Progenitor cell of endocrine pancreas (in vitro differentiated cells): ENCODE results near the gene TRIM24. TPM values are rescaled to one million over a fixed set of nuclear protein-coding genes. Genes with fewer than 3 reads are reported as not detected.
"Not testable (repeated sequence)": the region's sequence is repeated elsewhere in the genome, so short reads cannot be mapped to it uniquely, and the experiment has no call there.

Source experiments
- DNase-seq: peaks from one replicate; pipeline ENCODE4 v3.0.0; 2021; ENCODE audit warnings: low spot score; ENCODE audit not compliant: unreplicated experiment
- H3K27ac Mint-ChIP-seq: 2 replicates; pipeline ENCODE4 v1.8.0; 2021; ENCODE audit warnings: mild to moderate bottlenecking, moderate library complexity, mixed read lengths
- H3K27me3 Mint-ChIP-seq: 2 replicates; pipeline ENCODE4 v1.8.0; 2021; ENCODE audit warnings: mixed read lengths
- H3K36me3 Mint-ChIP-seq: 2 replicates; pipeline ENCODE4 v1.8.0; 2022; ENCODE audit warnings: mixed read lengths; ENCODE audit not compliant: insufficient read depth
- H3K4me1 Mint-ChIP-seq: 2 replicates; pipeline ENCODE4 v1.8.0; 2021; ENCODE audit warnings: low read depth, mixed read lengths
- H3K4me3 Mint-ChIP-seq: 2 replicates; pipeline ENCODE4 v1.8.0; 2021; ENCODE audit warnings: low read depth, mild to moderate bottlenecking, moderate library complexity, mixed read lengths
- H3K9me3 Mint-ChIP-seq: 2 replicates; pipeline ENCODE4 v1.8.0; 2021; ENCODE audit warnings: low read depth, mixed read lengths
- total RNA-seq: library from RNA; stranded (reverse); gene quantifications from 2 replicates; pipeline ENCODE4 v1.2.1, GENCODE V29; 2021
- TF ChIP-seq, protein P1 (sequence below): fragments of 200-600 bp; sonication (generic); IDR thresholded peaks from one replicate; pipeline ENCODE4 v1.5.0; 2021; ENCODE audit warnings: antibody characterized with exemption, mild to moderate bottlenecking; ENCODE audit not compliant: unreplicated experiment

The TRIM24 gene
- total RNA-seq, 1 donor from 2014 or later: 114 TPM

DNA sequence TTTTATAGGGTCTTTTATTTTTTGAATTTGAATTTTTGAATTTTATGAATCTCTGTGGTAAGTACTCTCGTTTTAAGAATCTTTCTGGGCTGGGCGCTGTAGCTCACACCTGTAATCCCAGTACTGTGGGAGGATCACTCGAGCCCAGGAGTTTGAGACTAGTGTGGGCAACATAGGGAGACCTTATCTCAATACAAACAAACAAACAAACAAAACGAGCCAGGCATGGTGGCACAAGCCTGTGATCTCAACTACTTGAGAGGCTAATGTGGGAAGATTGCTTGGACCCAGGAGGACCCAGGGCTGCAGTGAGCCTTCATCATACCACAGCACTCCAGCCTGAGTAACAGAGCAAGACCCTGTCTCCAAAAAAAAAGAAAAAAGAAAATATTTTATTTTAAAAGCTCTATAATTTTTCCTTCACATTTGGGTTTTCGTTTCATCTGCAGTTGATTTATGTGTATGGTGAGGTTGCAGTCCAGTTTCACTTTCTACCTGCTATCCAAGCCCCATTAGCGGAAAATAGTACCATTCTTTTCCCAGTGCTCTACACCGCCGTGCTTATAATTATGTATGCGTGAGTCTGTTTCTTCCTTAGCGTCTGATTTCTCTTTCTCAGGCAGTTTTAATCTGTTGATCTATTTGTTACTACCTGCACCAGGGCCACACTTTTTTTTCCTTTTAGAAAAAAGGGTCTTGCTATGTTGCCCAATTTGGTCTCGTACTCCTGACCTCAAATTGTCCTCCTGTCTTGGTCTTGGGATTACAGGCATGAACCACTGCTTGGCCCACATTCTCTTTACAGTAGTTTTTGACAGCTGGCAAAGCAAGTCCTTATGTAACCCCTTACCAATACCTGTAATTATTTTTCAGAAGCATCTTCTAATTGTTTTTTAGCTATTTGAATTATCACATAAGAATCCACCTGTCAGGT is 21.7 kb downstream of the TRIM24 start:
- no peak overlapping the region for H3K4me3 Mint-ChIP-seq
- no peaks in the 10 kb centered on the region for H3K27me3 Mint-ChIP-seq
- H3K4me1 Mint-ChIP-seq: peaks cover 20% of the 10 kb centered on the region
- H3K27ac Mint-ChIP-seq: peak overlapping the region; percentile 74
- peaks cover 6% of the 10 kb centered on the region for H3K9me3 Mint-ChIP-seq
- TF ChIP-seq, protein P1, sequence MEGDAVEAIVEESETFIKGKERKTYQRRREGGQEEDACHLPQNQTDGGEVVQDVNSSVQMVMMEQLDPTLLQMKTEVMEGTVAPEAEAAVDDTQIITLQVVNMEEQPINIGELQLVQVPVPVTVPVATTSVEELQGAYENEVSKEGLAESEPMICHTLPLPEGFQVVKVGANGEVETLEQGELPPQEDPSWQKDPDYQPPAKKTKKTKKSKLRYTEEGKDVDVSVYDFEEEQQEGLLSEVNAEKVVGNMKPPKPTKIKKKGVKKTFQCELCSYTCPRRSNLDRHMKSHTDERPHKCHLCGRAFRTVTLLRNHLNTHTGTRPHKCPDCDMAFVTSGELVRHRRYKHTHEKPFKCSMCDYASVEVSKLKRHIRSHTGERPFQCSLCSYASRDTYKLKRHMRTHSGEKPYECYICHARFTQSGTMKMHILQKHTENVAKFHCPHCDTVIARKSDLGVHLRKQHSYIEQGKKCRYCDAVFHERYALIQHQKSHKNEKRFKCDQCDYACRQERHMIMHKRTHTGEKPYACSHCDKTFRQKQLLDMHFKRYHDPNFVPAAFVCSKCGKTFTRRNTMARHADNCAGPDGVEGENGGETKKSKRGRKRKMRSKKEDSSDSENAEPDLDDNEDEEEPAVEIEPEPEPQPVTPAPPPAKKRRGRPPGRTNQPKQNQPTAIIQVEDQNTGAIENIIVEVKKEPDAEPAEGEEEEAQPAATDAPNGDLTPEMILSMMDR: no peak
- no peak for DNase-seq
- peaks cover 27% of the 10 kb centered on the region for H3K36me3 Mint-ChIP-seq

DNA sequence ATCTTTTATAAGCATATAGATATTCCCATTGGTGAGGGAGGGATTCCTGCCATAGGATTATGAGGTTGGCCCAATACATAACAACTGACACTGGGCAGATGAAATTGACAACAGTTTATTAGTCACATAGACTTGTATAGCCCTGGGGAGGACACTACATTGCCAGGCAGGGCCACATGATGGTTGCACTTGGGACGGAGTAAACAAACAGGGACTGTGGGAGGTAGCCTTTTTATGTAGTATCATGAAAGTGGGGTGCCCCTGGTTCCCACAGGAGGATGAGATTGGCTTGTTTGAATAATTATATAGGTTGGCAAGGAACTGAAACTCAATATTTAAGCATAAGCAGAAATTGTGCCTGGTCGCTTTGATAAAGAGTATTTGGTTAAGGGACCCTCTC is 23.5 kb downstream of the TRIM24 start:
- Mint-ChIP-seq H3K4me3 (no peak overlapping the region), H3K36me3 (peaks cover 40% of the 10 kb centered on the region), H3K4me1 (peaks cover 14% of the 10 kb centered on the region), H3K9me3 (peaks cover 12% of the 10 kb centered on the region), H3K27me3 (no peaks in the 10 kb centered on the region), H3K27ac (peak overlapping the region; percentile 4)
- DNase-seq: no peak
- TF ChIP-seq, protein P1: no peak

DNA sequence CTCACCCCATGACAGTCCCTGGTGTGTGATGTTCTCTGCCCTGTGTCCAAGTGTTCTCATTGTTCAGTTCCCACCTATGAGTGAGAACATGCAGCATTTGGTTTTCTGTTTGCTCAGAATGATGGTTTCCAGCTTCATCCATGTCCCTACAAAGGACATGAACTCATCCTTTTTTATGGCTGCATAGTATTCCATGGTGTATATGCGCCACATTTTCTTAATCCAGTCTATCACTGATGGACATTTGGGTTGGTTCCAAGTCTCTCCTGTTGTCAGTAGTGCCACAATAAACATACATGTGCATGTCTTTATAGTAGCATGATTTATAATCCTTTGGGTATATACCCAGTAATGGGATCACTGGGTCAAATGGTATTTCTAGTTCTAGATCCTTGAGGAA is 25.4 kb downstream of the TRIM24 start:
- peaks cover 51% of the 10 kb centered on the region for H3K36me3 Mint-ChIP-seq
- DNase-seq, H3K27me3 Mint-ChIP-seq, H3K4me3 Mint-ChIP-seq, H3K27ac Mint-ChIP-seq: not testable (repeated sequence)
- H3K4me1 Mint-ChIP-seq: peaks cover 13% of the 10 kb centered on the region
- H3K9me3 Mint-ChIP-seq: peaks cover 20% of the 10 kb centered on the region

DNA sequence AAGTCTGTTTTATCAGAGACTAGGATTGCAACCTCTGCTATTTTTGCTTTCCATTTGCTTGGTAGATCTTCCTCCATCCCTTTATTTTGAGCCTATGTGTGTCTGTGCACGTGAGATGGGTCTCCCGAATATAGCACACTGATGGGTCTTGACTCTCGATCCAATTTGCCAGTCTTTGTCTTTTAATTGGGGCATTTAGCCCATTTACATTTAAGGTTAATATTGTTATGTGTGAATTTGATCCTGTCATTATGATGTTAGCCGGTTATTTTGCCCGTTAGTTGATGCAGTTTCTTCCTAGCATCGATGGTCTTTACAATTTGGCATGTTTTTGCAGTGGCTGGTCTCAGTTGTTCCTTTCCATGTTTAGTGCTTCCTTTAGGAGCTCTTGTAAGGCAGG is 29.1 kb downstream of the TRIM24 start:
- Mint-ChIP-seq H3K9me3 (peaks cover 20% of the 10 kb centered on the region), H3K36me3 (peaks cover 52% of the 10 kb centered on the region), H3K4me1 (peaks cover 26% of the 10 kb centered on the region)
- DNase-seq, H3K4me3 Mint-ChIP-seq, H3K27ac Mint-ChIP-seq, H3K27me3 Mint-ChIP-seq: not testable (repeated sequence)

DNA sequence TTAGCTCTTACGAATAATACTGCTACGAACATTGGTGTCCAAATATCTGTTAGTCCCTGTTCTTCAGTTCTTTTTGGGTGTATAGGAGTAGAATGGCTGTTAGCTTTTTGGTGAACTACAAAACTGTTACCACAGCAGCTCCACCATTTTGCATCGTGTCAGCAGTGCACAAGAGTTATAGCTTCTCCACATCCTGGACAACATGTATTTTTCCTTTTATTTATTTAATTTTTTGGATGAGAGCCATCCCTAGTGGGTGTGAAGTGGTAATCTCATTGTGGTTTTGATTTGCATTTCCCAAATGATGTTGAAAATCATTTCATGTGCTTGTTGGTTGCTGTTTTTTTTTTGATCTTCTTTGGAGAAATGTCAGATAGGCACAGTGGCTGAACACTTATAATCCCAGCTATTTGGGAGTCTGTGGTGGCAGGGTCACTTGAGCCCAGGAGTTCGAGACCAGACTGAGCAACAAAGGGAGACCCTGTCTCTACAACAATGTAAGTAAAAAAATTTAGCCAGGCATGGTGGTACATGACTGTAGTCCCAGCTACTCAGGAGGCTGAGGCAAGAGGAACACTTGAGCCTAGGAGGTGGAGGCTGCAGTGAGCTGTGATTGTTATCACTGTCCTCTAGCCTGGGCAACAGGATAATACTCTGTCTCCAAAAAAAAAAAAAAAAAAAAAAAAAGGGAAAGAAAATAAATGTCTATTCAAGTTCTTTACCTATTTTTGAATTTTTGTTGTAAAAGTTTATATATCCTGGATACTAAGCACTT is 31.7 kb downstream of the TRIM24 start:
- Mint-ChIP-seq H3K27me3 (no peaks in the 10 kb centered on the region), H3K9me3 (peaks cover 14% of the 10 kb centered on the region), H3K4me1 (peaks cover 26% of the 10 kb centered on the region), H3K27ac (peak overlapping the region; percentile 51), H3K36me3 (peaks cover 46% of the 10 kb centered on the region), H3K4me3 (no peak overlapping the region)
- DNase-seq: no peak
- TF ChIP-seq, protein P1: no peak

DNA sequence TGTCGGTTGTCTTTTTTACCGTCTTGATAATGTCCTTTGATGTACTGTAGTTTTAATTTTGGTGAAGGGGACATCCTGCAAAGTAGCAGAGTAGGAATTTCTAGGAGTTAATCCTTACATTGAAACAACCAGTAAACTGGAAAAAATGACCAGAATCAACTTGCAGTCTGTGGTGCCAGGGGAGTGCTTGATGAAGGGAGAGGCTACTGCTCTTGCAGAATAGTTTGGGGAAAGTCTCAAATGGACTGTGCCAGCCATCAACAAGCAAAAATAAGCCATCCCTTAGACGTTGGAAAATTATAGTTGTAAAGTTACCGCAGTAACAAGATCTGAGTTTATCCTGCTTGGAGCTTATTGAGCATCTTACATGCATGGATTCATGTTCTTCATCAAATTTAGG is 32.4 kb downstream of the TRIM24 start:
- Mint-ChIP-seq H3K27ac (no peak overlapping the region), H3K4me3 (no peak overlapping the region), H3K9me3 (peaks cover 14% of the 10 kb centered on the region), H3K4me1 (peaks cover 27% of the 10 kb centered on the region), H3K27me3 (no peaks in the 10 kb centered on the region), H3K36me3 (peaks cover 47% of the 10 kb centered on the region)
- TF ChIP-seq, protein P1: no peak
- DNase-seq: no peak
